Tibial artery (tissue), 4 donors: ENCODE measurements around the gene KCNA3.

Experiments
- DNase-seq, 2 donors: peaks; one replicate each; pipeline ENCODE4 v3.0.0-alpha.2; 2019
- H3K27ac ChIP-seq, 2 donors: fragments of 200-600 bp; sonication (generic) in 1 of 2; 1 replicate in 1 of 2; 2 replicates in 1 of 2; pipeline ENCODE4 v1.5.1; 2018 to 2019; ENCODE audit warnings: mild to moderate bottlenecking in 1 of 2
- H3K27me3 ChIP-seq, 2 donors: fragments of 200-600 bp; sonication (generic) in 1 of 2; one replicate each; pipeline versions ENCODE4 v1.5.1 to v1.6.0; 2016 to 2019
- H3K36me3 ChIP-seq, 3 donors: fragments of 200-600 bp; sonication (generic) in 2 of 3; one replicate each; pipeline ENCODE4 v1.5.1; 2016 to 2019; ENCODE audit warnings: mild to moderate bottlenecking in 2 of 3
- H3K4me1 ChIP-seq, 4 donors: fragments of 200-600 bp; sonication (generic) in 2 of 4; 1 replicate in 3 of 4; 2 replicates in 1 of 4; pipeline ENCODE4 v1.5.1; 2016 to 2019
- H3K4me3 ChIP-seq, 2 donors: fragments of 200-600 bp; sonication (generic) in 1 of 2; 1 replicate in 1 of 2; 2 replicates in 1 of 2; pipeline ENCODE4 v1.5.1; 2018 to 2019; ENCODE audit warnings: mild to moderate bottlenecking in 2 of 2
- H3K9me3 ChIP-seq, 3 donors: fragments of 200-600 bp; sonication (generic) in 1 of 3; one replicate each; pipeline ENCODE4 v1.5.1; 2016 to 2019
- intact Hi-C: fragments of 100-400 bp; cut with DNase I; formaldehyde crosslinking; loops from one replicate; pipeline ENCODE4 v1.15.0; 2023; ENCODE audit warnings: low total_unique reads
- TF ChIP-seq, protein P1 (sequence below), 2 experiments: fragments of 200-600 bp in 1 of 2; fragments of 450-650 bp in 1 of 2; IDR thresholded peaks; one replicate each; pipeline ENCODE4 v1.5.1; 2017 to 2019; ENCODE audit warnings: antibody characterized with exemption in 2 of 2, mild to moderate bottlenecking in 1 of 2, moderate library complexity in 1 of 2

KCNA3 gene

DNA sequence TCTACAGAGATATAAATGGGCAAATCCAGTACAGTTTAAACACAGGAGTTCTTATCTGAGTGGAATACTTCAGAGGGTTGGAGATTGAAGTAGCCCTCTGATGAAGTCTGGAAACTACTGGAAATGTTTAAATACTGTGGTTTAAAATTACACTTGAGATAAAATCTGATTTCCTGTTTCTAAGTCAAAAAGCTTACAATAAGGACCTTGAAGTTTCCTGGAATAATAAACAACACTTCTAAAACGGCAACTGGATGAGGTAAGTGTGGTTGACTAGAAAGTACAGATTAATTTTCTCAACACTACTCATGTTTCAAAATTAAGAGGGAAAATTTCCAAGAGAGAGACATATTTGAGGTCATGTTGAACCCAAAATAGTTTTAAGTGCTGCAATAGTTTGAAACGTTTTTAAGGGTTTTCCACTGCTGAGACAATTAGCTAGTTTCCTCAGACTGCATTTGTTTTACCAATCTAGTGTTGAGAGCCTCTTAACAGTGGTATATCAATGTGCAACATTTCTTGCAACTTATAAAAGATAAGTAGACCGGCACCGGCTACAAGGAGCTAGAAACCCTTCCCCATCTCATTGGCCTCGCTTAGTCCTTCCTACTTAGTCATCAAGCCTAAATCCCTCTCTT, 27.4 kb downstream of the KCNA3 start:
- TF ChIP-seq, protein P1, sequence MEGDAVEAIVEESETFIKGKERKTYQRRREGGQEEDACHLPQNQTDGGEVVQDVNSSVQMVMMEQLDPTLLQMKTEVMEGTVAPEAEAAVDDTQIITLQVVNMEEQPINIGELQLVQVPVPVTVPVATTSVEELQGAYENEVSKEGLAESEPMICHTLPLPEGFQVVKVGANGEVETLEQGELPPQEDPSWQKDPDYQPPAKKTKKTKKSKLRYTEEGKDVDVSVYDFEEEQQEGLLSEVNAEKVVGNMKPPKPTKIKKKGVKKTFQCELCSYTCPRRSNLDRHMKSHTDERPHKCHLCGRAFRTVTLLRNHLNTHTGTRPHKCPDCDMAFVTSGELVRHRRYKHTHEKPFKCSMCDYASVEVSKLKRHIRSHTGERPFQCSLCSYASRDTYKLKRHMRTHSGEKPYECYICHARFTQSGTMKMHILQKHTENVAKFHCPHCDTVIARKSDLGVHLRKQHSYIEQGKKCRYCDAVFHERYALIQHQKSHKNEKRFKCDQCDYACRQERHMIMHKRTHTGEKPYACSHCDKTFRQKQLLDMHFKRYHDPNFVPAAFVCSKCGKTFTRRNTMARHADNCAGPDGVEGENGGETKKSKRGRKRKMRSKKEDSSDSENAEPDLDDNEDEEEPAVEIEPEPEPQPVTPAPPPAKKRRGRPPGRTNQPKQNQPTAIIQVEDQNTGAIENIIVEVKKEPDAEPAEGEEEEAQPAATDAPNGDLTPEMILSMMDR (IDR thresholded peaks at IDR 0.05) = no peak
- H3K4me3 ChIP-seq = no peak overlapping the region
- no peaks in the 10 kb centered on the region for H3K9me3 ChIP-seq
- peaks cover 0 to 8% (median 0%) of the 10 kb centered on the region in 4 donors for H3K4me1 ChIP-seq
- DNase-seq = no peak
- intact Hi-C loops = no loop called here
- no peak overlapping the region for H3K27ac ChIP-seq
- no peaks in the 10 kb centered on the region for H3K36me3 ChIP-seq
- peaks cover 0 to 8% of the 10 kb centered on the region in 2 donors for H3K27me3 ChIP-seq

DNA sequence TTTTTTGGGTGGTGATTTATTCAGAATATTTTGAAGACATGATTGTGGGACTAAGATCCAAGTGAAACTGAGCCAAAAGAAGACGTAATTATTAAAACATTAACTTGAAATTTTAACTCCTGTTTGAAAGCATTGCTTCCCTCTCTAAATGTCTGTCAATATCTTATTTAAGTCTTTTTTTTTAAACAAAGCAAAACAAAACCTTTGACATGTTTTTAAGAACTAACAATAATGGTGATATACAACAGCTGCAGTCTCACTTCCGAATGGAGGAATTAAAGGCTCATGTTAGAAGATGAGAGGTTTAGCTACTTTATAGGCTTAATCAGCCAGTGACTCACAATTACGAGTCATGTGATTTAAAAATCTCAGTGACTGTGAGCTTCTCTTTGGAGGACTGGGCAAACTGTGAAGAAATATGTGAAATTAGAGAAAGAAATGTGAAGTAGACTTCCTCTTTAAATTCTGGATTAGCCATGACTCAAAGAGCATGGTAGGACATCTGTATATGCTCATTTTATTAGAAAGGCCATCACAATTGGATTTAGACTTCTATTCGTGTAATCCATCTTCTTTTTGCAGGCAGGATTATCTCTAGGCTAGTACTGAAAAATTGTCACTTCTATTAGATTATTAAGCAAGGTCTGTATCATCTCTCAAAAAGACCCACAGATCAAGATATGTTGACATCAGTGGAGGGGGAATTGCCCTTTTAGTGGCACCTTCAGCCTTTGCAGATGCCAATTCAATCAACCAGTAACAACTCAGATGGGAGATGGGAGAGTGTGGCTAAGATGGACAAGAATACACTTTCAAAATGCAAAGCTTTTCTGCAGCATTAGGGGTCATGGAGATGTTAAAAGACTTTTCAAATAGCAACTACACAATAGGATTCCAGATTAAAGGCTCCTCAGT, 28.7 kb downstream of the KCNA3 start:
- no peak overlapping the region for H3K27ac ChIP-seq

DNA sequence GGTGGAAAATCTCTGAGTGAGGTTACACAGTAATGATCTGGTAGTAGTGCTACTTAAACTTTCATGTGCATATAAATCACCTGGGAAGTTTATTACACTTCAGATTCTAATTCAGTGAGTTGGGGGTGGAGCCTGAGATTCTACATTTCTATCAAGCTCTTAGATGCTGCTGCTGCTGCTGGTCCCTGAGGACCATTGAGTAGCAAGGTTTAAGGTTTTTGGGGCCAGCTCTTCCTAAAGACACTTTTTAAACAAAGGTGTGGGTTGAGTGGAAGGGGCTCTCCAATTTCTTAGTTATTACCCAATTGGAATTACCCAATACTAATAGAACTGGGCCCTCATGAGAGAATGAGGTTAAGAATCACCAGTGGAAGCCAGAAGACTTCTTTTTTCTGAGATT, 29.5 kb downstream of the KCNA3 start:
- Histone ChIP-seq H3K27me3 (peaks cover 0 to 8% of the 10 kb centered on the region in 2 donors), H3K27ac (no peak overlapping the region), H3K4me3 (no peak overlapping the region), H3K36me3 (no peaks in the 10 kb centered on the region), H3K9me3 (no peaks in the 10 kb centered on the region), H3K4me1 (peaks cover 0 to 8% (median 2%) of the 10 kb centered on the region in 4 donors)
- DNase-seq = no peak
- intact Hi-C loops = no loop called here
- TF ChIP-seq, protein P1 (IDR thresholded peaks at IDR 0.05) = no peak

More for the DNA sequence above, 28.7 kb downstream of the KCNA3 start:
- Histone ChIP-seq H3K4me1 (peaks cover 0 to 8% (median 0%) of the 10 kb centered on the region in 4 donors), H3K9me3 (no peaks in the 10 kb centered on the region), H3K27me3 (peaks cover 0 to 8% of the 10 kb centered on the region in 2 donors), H3K4me3 (no peak overlapping the region), H3K36me3 (no peaks in the 10 kb centered on the region)
- no peak for DNase-seq
- intact Hi-C loops = no loop called here
- TF ChIP-seq, protein P1 (IDR thresholded peaks at IDR 0.05) = no peak

DNA sequence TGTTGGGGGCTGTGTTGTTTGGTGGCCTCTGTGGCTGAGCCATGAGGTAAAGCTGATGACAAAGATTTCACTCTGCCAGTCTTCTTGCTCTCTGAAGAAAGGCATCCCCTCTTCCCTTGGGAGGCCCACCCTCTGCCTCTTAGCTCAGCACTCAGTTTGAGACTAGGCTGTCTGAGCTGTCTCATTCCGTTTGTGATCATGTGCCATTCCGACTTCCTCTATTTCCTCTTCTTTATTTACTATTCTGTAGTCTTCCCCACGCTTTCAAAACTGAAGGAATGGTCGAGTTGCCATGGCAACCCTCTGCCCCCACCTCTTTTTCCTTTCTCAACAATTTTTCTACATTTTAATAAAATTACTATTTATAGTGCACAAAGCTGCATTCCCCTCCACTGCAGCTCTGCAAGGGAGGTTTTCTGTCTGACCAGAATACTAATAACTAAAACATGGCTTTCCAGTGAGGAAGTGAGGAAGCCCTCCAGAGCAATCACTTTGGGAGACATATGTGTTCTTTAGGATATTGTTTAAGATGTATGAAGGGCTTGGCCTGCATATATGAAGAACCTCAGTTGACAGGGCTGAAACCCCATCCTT, 30.8 kb downstream of the KCNA3 start:
- TF ChIP-seq, protein P1 (IDR thresholded peaks at IDR 0.05) = no peak
- intact Hi-C loops = no loop called here
- Histone ChIP-seq H3K36me3 (no peaks in the 10 kb centered on the region), H3K4me1 (peaks cover 0 to 12% (median 2%) of the 10 kb centered on the region in 4 donors), H3K4me3 (no peak overlapping the region), H3K9me3 (no peaks in the 10 kb centered on the region), H3K27me3 (peaks cover 0 to 3% of the 10 kb centered on the region in 2 donors), H3K27ac (no peak overlapping the region)
- no peak for DNase-seq

DNA sequence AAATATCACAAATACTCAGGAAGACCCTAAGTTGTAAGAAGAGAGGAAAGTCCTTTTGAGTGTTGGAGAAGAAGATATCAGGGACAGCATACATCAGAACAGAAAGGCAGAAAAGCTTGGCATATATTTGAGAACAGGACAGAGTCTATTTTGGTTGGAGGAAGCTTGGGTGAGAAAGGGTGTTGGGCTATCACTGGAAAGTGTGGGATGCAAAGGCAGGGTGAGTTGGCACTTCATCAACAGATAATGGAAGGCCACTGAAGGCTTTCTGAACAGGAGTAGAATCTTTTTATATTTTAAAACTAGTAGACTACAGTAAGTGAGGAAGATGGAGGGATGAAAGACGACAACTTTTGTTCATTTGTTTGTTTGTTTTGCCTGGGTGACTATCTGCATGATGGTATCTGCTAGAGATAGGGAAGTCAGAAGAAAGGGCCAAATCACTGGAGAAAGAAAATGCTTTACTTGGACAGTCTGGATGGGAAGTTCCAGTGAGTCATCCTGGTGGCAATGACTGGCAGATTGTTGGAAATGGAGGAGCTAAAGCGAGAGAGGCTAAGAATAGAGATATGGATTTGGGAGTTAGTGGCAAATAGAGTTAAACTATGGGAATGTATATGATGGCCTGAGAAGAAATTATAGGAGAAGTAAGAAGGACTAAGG, 34.9 kb downstream of the KCNA3 start:
- no peaks in the 10 kb centered on the region for H3K27me3 ChIP-seq
- no peak overlapping the region for H3K27ac ChIP-seq
- TF ChIP-seq, protein P1 (IDR thresholded peaks at IDR 0.05) = no peak
- H3K36me3 ChIP-seq = no peaks in the 10 kb centered on the region
- DNase-seq = no peak
- intact Hi-C loops = no loop called here
- H3K4me1 ChIP-seq = peaks cover 0 to 8% (median 4%) of the 10 kb centered on the region in 4 donors
- H3K9me3 ChIP-seq = no peaks in the 10 kb centered on the region
- H3K4me3 ChIP-seq = no peak overlapping the region
